ENCODE data around the gene SLC30A7. TPM values are rescaled to one million over a fixed set of nuclear protein-coding genes. Genes with fewer than 3 reads are reported as not detected.
A peak's percentile ranks its signal among the peaks of the same experiment; 100 is the strongest.

Gene SLC30A7
- total RNA-seq, 1 experiment from 2014 or later: 30.5 TPM

GRCh38 chr1:100971021-100971420, 75.1 kb downstream of the SLC30A7 start:
- DNase-seq (ENCODE audit: low read depth): no peak

- DNase-seq (ENCODE audit: low read depth): no peak
Measured at GRCh38 chr1:100972185-100972584, 76.3 kb downstream of the SLC30A7 start.

GRCh38 chr1:100976936-100977335, 81.0 kb downstream of the SLC30A7 start:
- DNase-seq (ENCODE audit: low read depth): no peak

DNA sequence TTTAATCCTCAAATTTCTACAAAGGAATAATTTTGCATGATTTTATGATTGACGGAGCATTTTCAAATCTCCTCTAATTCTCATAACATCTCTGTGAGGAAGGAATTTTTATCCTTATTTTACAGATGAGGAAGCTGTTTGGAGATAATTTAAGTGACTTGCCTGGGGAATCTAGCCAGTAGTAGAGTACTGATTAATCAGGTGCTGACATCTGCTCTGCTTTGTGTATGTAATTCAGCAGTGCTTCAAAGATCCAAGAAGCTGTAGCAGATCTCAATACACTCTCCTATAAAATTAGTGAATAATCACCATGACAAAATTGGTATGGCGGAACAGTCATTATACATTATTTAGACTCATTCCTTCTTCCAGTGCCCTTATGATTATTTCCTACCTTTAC, 83.7 kb downstream of the SLC30A7 start:
- no peak for DNase-seq (ENCODE audit: low read depth)

GRCh38 chr1:100982793-100983192, 86.9 kb downstream of the SLC30A7 start:
- DNase-seq (ENCODE audit: low read depth): no peak

DNA sequence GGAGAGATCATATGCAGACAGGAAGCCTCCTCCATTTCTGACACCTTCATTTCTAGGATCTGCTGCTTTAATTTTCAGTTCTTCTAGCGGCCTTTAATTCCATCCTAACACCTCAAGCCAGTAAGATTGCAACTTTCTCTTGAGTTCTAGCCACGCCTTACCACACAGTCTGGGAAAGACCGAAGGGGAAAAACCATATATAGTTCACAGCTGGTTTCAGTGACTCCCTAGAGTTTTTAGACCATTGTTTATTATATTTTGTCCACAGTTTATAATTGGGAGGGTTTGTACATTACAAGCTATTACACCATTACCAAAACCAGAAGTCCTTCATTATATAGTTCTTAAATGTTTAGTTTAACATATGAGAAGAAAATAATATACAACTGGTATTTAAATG, 92.2 kb downstream of the SLC30A7 start:
- no peak for DNase-seq (ENCODE audit: low read depth)

DNA sequence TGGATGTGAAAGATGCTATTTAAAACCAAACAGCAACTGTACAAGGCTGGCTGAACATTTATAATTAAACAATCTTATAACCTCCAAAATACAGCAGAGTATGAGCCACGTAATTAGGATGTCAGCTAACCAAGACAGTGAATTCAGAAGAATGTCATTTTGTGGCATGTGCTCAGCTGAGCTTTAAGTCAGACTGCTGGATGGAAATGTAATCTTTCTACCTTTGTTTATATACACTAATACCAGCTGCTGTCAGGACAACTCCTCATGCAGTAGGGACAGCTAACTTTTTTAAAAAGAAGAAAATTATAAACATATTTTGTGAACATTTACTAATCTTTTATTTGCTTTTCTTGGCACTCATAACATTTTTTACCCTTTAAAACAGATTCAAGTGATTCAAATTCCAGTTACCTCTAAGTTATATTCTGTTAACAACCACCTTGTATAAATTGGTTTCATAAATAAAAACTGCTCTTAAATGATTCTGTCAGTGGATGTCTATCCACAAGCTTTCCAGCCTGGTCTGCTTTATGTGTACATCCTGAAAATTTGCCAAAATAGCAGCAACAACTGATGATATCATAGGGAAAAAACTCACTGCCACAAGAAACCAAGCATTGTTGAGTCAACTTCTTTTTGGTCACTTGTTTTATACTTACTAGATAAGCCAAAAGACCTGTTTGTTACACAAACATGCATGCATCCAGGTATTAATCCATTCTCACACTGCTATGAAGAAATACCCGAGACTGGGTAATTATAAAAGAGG, 93.6 kb downstream of the SLC30A7 start:
- DNase-seq (ENCODE audit: low read depth): peak; percentile 59

GRCh38 chr1:100995198-100995988, 99.5 kb downstream of the SLC30A7 start:
- no peak for DNase-seq (ENCODE audit: low read depth)

GRCh38 chr1:100998426-100998825, 102.5 kb downstream of the SLC30A7 start:
- DNase-seq (ENCODE audit: low read depth): no peak

DNA sequence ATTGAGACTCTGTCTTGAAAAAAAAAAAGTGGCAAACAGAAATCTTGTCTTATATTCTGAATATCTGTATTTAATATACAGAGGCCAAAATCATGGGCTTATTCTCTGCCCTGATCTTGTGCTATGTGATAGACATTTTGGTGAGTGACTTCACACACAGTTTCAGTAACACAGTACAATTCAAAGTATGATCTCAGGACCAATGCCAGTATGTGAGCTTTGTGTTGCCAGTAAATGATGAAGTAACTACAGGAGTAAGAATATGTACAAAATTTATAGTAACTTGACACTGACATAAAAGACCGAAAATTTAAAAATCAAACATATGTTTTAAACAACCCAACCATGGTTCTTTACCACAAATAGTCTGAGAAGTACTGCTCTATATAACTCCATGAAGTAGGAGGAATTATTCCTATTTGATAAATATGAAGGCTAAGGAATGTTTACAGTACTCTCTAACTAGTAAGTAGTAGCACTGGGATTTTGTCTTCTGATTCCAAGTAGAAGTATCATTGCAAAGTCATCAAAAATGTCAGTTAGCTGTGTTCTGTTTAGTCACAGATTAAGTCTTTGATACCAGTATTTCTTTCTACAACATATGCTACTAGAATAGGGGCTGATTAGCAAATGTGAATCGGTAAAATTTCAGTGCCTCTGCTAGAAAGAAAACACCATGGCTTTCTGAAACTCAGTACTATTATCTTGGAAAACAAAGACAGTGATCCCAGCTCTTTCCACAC, 104.4 kb downstream of the SLC30A7 start:
- DNase-seq (ENCODE audit: low read depth): no peak

GRCh38 chr1:101002551-101002950, 106.7 kb downstream of the SLC30A7 start:
- DNase-seq (ENCODE audit: low read depth): peak; percentile 63

DNA sequence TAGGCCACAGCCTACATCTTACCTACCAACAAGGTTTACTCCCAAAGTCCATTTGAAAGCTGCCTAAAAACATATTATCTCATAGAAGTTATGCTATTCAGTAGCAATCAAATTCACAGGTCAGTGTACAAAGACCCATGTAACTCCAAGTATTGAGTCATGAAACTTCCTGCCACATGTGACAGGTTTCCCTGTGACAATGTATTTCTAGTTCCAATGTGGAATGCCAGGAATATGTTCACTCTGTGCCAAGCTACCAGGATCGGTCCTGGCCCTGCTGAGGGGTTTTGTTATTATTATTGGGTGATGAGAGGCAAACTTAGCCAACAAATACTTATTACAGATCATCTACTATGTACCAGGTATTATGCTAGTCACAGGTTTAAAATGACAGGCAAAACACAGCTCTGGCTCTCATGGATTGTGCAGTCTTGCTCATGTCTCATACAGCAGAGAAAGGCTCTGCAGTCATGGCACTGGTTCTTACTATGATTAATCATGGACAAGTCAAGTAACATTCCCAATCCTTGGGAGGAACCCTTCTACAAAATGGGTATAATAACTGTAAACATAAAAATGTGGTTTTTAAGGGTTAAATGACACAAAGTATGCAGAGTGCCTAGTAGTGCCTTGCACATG, 107.2 kb downstream of the SLC30A7 start:
- peak; percentile 18 for DNase-seq (ENCODE audit: low read depth)

DNA sequence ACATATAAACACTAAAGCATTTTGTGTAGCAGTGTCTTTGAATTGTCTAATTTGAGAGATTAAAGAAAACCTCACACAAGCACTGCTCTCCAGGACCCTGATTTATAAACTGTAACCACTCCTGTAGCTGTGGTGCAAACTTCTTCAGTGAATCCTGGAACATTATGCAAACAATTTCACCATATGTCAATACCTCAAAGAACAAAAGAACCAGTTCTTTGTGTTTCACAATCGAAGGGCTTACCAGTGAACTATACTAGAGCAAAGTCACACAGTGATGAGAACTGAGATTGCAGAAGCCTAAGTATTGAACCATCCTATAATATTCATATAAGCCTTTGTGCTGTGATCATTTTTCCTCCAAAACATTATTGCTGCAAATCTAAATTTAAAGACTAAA, 108.2 kb downstream of the SLC30A7 start:
- peak; percentile 5 for DNase-seq (ENCODE audit: low read depth)

DNA sequence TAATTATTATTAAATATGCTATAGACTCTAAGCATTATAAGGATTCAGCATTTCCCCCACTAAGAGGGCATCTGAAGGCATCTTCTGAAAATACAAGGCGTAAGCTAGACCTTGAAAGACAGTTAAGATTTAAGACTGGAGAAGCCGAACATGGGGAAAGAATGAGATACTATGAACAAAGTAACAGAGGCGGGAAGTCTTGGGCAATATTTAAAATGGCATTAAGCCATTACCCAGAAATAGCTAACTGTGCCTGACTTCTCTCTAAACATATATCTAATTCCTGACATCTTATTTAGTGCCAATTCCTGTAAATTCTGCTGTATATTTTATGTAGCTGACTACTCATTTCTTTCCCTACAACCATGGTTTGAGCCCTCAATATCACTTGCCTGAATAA, 108.8 kb downstream of the SLC30A7 start:
- no peak for DNase-seq (ENCODE audit: low read depth)

- no peak for DNase-seq (ENCODE audit: low read depth)
Measured at GRCh38 chr1:101005183-101005582, 109.3 kb downstream of the SLC30A7 start.

- DNase-seq (ENCODE audit: low read depth): no peak
Measured at GRCh38 chr1:101005871-101006270, 110.0 kb downstream of the SLC30A7 start.

DNA sequence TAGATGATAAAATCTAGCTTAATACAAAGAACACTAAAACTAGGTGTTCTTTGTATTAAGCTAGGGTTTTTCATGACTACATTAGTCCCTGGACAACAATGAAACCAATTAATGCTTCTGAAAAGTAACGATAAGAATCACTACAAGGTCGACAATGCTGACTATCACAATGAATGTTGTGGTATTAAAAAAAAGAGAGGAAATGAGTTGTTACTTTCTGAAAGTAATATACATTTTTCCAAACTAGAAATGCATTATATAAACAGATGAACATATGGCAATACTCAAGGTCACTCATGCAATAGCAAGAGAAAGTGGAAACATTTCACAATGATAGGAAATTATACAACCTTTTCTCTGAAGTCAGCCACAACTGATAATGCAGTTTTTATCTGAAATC, 110.7 kb downstream of the SLC30A7 start:
- DNase-seq (ENCODE audit: low read depth): no peak

DNA sequence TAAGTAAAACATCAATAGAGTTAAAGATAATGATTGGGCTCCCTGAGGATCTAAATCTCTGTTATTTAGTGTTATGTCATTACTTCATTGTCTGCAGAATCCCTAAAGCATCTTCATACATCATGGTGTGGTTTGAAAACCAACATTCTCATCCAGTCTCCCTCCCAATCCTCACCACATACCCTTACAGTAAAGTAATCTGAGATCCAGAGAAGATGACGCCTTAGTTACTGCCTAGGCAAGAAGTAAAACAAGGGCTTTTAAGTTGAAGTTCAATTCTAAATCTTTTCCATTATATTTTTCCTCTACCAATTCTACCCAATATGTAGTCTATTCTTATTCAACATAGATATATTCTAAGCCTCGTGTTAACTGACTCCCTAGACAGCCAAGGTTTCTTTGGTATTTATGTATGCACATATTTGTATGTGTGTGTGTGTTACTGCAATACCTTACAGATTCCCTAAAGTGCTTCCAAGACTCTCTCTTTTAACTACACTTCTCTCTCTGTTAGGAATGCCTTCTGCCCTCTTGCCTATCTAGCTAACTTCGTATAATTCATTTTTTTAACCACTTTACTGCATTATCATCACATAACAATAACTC, 112.4 kb downstream of the SLC30A7 start:
- no peak for DNase-seq (ENCODE audit: low read depth)

DNA sequence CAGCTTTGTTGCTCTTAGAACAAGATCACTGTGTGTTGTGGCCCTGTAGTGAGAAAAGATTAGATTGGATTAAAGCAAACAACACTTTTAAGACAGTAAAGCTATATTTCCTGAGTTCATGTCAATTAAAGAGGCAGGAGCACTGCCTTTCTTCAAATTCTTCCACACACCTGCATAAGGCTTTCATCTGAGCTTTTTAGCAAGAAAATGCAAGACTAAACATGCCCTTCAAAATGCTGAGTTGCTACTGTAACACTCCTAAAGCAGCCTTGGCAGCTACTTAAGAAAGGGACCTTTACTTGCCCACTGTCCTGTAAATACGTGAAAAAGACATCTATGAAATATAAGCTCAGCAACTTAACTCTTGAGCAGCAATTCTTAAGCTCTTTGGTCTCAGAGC, 117.9 kb downstream of the SLC30A7 start:
- DNase-seq (ENCODE audit: low read depth): no peak

DNA sequence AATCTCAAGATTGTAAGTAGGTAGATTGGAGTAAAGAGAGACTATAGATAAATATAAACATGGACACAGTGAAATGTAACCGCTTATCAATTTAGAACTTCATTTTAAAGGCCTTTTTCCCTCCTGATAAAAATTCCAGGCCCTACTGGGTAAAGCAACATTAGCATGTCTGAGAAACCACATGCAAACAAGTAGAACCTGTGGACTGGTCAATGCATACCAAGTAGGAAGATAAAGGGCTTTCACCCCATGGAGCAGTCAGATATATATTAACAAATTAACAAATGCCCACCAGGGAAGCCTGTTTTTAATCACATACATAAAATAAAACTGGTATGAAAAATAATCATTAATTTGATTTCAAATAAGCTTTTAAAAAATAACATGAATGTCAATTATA, 121.6 kb downstream of the SLC30A7 start:
- no peak for DNase-seq (ENCODE audit: low read depth)

DNA sequence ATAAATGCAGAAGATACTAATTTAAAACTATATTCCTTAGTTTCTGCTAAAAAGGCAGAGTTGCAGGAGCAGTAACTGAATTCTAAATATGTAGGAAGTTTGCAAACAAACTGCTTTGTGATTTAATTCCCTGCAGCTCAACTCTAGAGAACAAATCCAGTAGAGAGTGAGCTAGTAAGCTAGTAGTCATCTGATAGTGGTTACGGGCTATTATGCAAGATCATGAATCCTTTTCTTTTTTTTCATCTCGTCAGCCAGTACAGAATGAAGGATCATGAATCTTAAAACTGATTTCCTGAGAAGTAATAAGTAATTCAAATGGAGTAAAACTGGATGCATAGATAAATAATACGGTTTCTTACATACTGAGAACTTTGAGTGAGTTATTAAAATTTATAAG, 126.4 kb downstream of the SLC30A7 start:
- no peak for DNase-seq (ENCODE audit: low read depth)
